IMR-90 (cell line): ENCODE results near the gene BTG4. TPM values are rescaled to one million over a fixed set of nuclear protein-coding genes. Genes with fewer than 3 reads are reported as not detected.
A peak's percentile ranks its signal among the peaks of the same experiment; 100 is the strongest.

ENCODE experiments used
- ATAC-seq: fragments of 200-7000 bp; cut with Tn5 transposase; 2 replicates; pipeline ENCODE4 v1.9.1; 2020; ENCODE audit warnings: low read depth, mild to moderate bottlenecking, moderate library complexity
- BruUV-seq: library from RNA; stranded (reverse); fragments of 400-500 nt; replicated peaks from 2 replicates; lab custom pipeline; 2021; lab: Mats Ljungman, UMichigan
- CTCF ChIA-PET: fragments of 300-600 bp; formaldehyde crosslinking; extraction: SDS; loops from one replicate; lab custom pipeline; 2021; ENCODE audit warnings: antibody characterized with exemption; lab: Yijun Ruan, JAX
- POLR2A ChIA-PET: fragments of 300-600 bp; sonication (Branson Sonifier 250); formaldehyde crosslinking; loops from one replicate; lab custom pipeline; 2022; ENCODE audit warnings: antibody characterized with exemption; ENCODE audit not compliant: unreplicated experiment; lab: Charles Lee
- DNase-seq: peaks from one replicate; pipeline ENCODE4 v3.0.0; 2013
- H2AFZ ChIP-seq: replicated peaks from 2 replicates; pipeline ENCODE3; 2013; ENCODE audit warnings: low read length, mild to moderate bottlenecking; ENCODE audit not compliant: poor library complexity
- H2AK5ac ChIP-seq: 2 replicates; pipeline ENCODE4 v1.6.1; 2013; ENCODE audit warnings: low read depth, low read length, inconsistent platforms
- H2AK9ac ChIP-seq: replicated peaks from 2 replicates; pipeline ENCODE3; 2013; ENCODE audit warnings: mild to moderate bottlenecking, low read depth, low read length, moderate library complexity; ENCODE audit not compliant: poor library complexity
- H2BK120ac ChIP-seq: 2 replicates; pipeline ENCODE4 v1.6.1; 2013; ENCODE audit warnings: low read depth, low read length, inconsistent platforms
- H2BK15ac ChIP-seq: 3 replicates; pipeline ENCODE4 v1.6.1; 2013; ENCODE audit warnings: low read depth, low read length, inconsistent platforms
- H2BK20ac ChIP-seq: 2 replicates; pipeline ENCODE4 v1.6.1; 2013; ENCODE audit warnings: low read depth, mild to moderate bottlenecking, inconsistent platforms, low read length, moderate library complexity
- H2BK5ac ChIP-seq: 2 replicates; pipeline ENCODE4 v1.6.1; 2013; ENCODE audit warnings: mild to moderate bottlenecking, low read depth, low read length, inconsistent platforms; ENCODE audit not compliant: poor library complexity, severe bottlenecking
- H3K14ac ChIP-seq: replicated peaks from 2 replicates; pipeline ENCODE4 v1.6.1; 2013; ENCODE audit warnings: low read depth, low read length, inconsistent platforms
- H3K18ac ChIP-seq: 2 replicates; pipeline ENCODE4 v1.6.1; 2013; ENCODE audit warnings: low read depth, low read length, control low read depth
- H3K23ac ChIP-seq: 2 replicates; pipeline ENCODE4 v1.6.1; 2013; ENCODE audit warnings: low read depth, low read length, inconsistent platforms
- H3K27ac ChIP-seq: 2 replicates; pipeline ENCODE4 v1.5.1; 2013; ENCODE audit warnings: mild to moderate bottlenecking, control low read depth, low read length; ENCODE audit not compliant: insufficient read depth
- H3K27me3 ChIP-seq: 2 replicates; pipeline ENCODE4 v1.6.1; 2013; ENCODE audit warnings: low read length; ENCODE audit not compliant: control insufficient read depth, insufficient read depth
- H3K36me3 ChIP-seq: 2 replicates; pipeline ENCODE4 v1.6.1; 2013; ENCODE audit warnings: low read length, mixed read lengths; ENCODE audit not compliant: control insufficient read depth, insufficient read depth
- H3K4ac ChIP-seq: 2 replicates; pipeline ENCODE4 v1.6.1; 2013; ENCODE audit warnings: low read depth, low read length, inconsistent platforms
- H3K4me1 ChIP-seq: 2 replicates; pipeline ENCODE4 v1.6.1; 2013; ENCODE audit warnings: low read length, mixed read lengths; ENCODE audit not compliant: control insufficient read depth, insufficient read depth
- H3K4me2 ChIP-seq: 2 replicates; pipeline ENCODE4 v1.6.1; 2013; ENCODE audit warnings: low read depth, mild to moderate bottlenecking, control low read depth, low read length, moderate library complexity
- H3K4me3 ChIP-seq: 2 replicates; pipeline ENCODE4 v1.5.1; 2013; ENCODE audit warnings: low read depth, mild to moderate bottlenecking, control low read depth, low read length, moderate library complexity; ENCODE audit not compliant: insufficient read depth
- H3K56ac ChIP-seq: 2 replicates; pipeline ENCODE4 v1.6.1; 2013; ENCODE audit warnings: low read length, inconsistent platforms; ENCODE audit not compliant: insufficient read depth; ENCODE audit errors: extremely low read depth
- H3K79me1 ChIP-seq, 2 experiments: 2 replicates each; pipeline ENCODE4 v1.6.1; 2013; ENCODE audit warnings: low read length in 2 of 2, inconsistent platforms in 1 of 2, low read depth in 1 of 2
- H3K9ac ChIP-seq: 2 replicates; pipeline ENCODE4 v1.6.1; 2013; ENCODE audit warnings: low read depth, low read length, control low read depth
- H3K9me1 ChIP-seq: 2 replicates; pipeline ENCODE4 v1.6.1; 2013; ENCODE audit warnings: low read length, inconsistent platforms; ENCODE audit not compliant: insufficient read depth
- H3K9me3 ChIP-seq: 2 replicates; pipeline ENCODE4 v1.6.1; 2013; ENCODE audit warnings: low read length; ENCODE audit not compliant: control insufficient read depth, insufficient read depth
- H4K20me1 ChIP-seq: 2 replicates; pipeline ENCODE4 v1.6.1; 2013; ENCODE audit warnings: low read length, inconsistent platforms; ENCODE audit not compliant: insufficient read depth
- H4K5ac ChIP-seq: 2 replicates; pipeline ENCODE4 v1.6.1; 2013; ENCODE audit warnings: mild to moderate bottlenecking, low read depth, low read length, control low read depth
- H4K8ac ChIP-seq, 2 experiments: 2 replicates each; pipeline ENCODE4 v1.6.1; 2013; ENCODE audit warnings: low read depth in 2 of 2, low read length in 2 of 2, control low read depth in 1 of 2, inconsistent platforms in 1 of 2
- H4K91ac ChIP-seq: 2 replicates; pipeline ENCODE4 v1.6.1; 2013; ENCODE audit warnings: low read depth, low read length, inconsistent platforms; ENCODE audit not compliant: insufficient read depth
- BHLHE40 ChIP-seq: fragments of 150-350 bp; IDR thresholded peaks from 2 replicates; pipeline ENCODE4 v1.6.1; 2016; ENCODE audit warnings: mild to moderate bottlenecking, low read depth, low read length
- FOS ChIP-seq: fragments of 150-350 bp; IDR thresholded peaks from 2 replicates; pipeline ENCODE4 v1.6.1; 2016; ENCODE audit warnings: low read depth, low read length
- MAZ ChIP-seq: IDR thresholded peaks from 2 replicates; pipeline ENCODE4 v1.6.1; 2012; ENCODE audit warnings: low read depth, mild to moderate bottlenecking, low read length, improper control_type of control experiment, moderate library complexity, borderline replicate concordance
- MXI1 ChIP-seq: IDR thresholded peaks from 2 replicates; pipeline ENCODE4 v1.6.1; 2012; ENCODE audit warnings: low read depth, mild to moderate bottlenecking, low read length, moderate library complexity, borderline replicate concordance
- RCOR1 ChIP-seq: IDR thresholded peaks from 2 replicates; pipeline ENCODE4 v1.6.1; 2012; ENCODE audit warnings: mild to moderate bottlenecking, low read length, improper control_type of control experiment; ENCODE audit not compliant: insufficient replicate concordance
- WGBS, 2 experiments: methylation state at CpG; one replicate each; pipeline versions ENCODE4 v1.1.5 to v1.1.7; 2013; ENCODE audit warnings: missing lambda C conversion rate in 2 of 2; ENCODE audit not compliant: insufficient read length in 1 of 2; ENCODE audit errors: extremely low coverage in 2 of 2; 5-methylcytosine and 5-hydroxymethylcytosine counted together
- dilution Hi-C: fragments of 300-500 bp; cut with HindIII; formaldehyde crosslinking; loops from one replicate; pipeline ENCODE4 v1.14.3; 2018; ENCODE audit warnings: low sequenced_read_pairs; ENCODE audit not compliant: unreplicated experiment
- in situ Hi-C: fragments of 300-500 bp; cut with MboI; formaldehyde crosslinking; loops from 3 replicates; pipeline ENCODE4 v1.14.3; 2019; ENCODE audit warnings: low sequenced_read_pairs, inconsistent platforms, mixed read lengths
- intact Hi-C: fragments of 100-400 bp; cut with micrococcal nuclease; formaldehyde crosslinking; loops from 2 replicates; pipeline ENCODE4 v1.10.0; 2022
- polyA plus RNA-seq, 3 experiments: library from polyadenylated mRNA; depleted of rRNA; stranded (reverse); fragments of >200 nt; gene quantifications; 2 replicates each; pipeline ENCODE4 v1.2.3, GENCODE V29; 2012; ENCODE audit warnings: low replicate concordance in 1 of 3
- total RNA-seq: library from RNA; depleted of rRNA; stranded (reverse); fragments of >200 nt; gene quantifications from 2 replicates; pipeline ENCODE4 v1.2.3, GENCODE V29; 2012
- TF ChIP-seq, protein P1 (sequence below): fragments of 150-350 bp; IDR thresholded peaks from 2 replicates; pipeline ENCODE4 v1.6.1; 2016; ENCODE audit warnings: low read depth, mild to moderate bottlenecking, low read length, moderate library complexity, borderline replicate concordance
- TF ChIP-seq, protein P2 (sequence below): conservative IDR thresholded peaks from 2 replicates; pipeline ENCODE4 v1.5.1; 2012; ENCODE audit warnings: mild to moderate bottlenecking, low read depth, low read length, improper control_type of control experiment

Gene BTG4
- total and polyA plus RNA-seq, 2 of the 4 experiments (the other 2 are of a cell fraction), result not detected

DNA sequence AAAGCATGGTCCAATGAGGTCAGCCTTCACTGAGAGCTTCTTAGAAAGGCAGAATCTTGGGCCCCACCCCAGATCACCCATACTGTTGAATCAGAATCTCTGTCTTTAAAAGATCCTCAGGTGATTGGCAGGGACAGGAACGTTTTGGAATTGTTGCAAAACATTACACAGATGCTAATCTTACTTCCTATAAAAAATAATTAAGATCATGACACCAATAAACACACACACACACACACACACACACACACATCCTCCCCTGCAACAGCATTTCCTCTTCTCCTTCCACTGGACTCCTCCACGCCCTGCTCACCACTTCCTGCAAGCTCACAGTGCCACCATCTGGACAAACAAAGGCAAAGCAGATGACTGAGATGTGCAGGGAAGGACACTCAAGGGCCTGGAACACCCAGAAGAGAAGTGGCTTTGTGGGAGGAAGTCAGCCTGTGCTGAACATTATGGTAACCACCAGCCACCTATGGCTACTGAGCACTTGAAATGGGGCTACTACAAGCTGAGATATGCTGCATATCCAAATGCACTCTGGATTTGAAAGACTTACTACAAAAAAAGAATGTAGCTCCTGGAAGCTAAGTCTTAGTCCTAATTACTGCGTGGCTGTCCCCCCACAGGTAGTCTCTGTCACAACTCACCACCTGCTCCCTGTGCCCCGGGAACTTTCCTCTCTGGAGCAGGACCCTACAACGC is 65.6 kb downstream of the BTG4 start (continued):
- TF ChIP-seq, protein P1, sequence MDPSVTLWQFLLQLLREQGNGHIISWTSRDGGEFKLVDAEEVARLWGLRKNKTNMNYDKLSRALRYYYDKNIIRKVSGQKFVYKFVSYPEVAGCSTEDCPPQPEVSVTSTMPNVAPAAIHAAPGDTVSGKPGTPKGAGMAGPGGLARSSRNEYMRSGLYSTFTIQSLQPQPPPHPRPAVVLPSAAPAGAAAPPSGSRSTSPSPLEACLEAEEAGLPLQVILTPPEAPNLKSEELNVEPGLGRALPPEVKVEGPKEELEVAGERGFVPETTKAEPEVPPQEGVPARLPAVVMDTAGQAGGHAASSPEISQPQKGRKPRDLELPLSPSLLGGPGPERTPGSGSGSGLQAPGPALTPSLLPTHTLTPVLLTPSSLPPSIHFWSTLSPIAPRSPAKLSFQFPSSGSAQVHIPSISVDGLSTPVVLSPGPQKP, result no peak
- TF ChIP-seq FOS, result no peak

DNA sequence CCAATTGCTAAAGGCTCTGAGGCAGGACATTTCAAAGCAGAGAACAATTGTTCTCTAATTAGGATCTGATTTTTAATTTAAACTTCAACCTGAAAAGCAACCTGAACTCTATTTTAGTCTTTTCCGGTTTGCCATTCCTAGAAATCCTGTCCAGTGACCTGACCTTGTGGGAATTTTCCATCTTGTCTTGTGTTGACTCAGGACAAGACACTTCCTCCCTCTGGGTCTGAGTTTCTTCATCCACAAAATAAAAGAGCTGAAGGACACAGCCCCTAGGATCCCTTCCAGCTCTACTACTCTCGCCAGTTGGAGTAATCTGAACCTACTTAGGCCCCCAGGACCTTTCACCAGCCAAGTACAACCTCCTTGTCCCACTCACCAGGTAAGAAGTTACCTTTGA is 66.6 kb downstream of the BTG4 start:
- Histone ChIP-seq H3K4me1 (peaks cover 5% of the 10 kb centered on the region), H2BK120ac (peak overlapping the region; percentile 14; the same call in 1 of the 2 replicates), H3K79me1 (no peaks in the 10 kb centered on the region), H2AFZ (no peak overlapping the region), H4K8ac (no peak overlapping the region), H3K9me3 (no peaks in the 10 kb centered on the region), H3K27me3 (no peaks in the 10 kb centered on the region; the same call in 1 of the 2 replicates), H2AK5ac (no peak overlapping the region), H3K23ac (no peak overlapping the region), H3K14ac (no peak overlapping the region), H4K20me1 (no peaks in the 10 kb centered on the region), H4K91ac (no peak overlapping the region), H3K4me3 (no peak overlapping the region), H2BK15ac (peak overlapping the region; percentile 3; the same call in 1 of the 3 replicates), H3K36me3 (no peaks in the 10 kb centered on the region), H3K27ac (no peak overlapping the region), H3K9me1 (peaks cover 3% of the 10 kb centered on the region; the same call in 1 of the 2 replicates), H2BK20ac (peak overlapping the region; percentile 10; the same call in 1 of the 2 replicates), H4K5ac (no peak overlapping the region), H3K4me2 (no peak overlapping the region), H3K18ac (no peak overlapping the region), H3K56ac (no peak overlapping the region), H3K9ac (no peak overlapping the region), H3K4ac (peak overlapping the region; percentile 19; the same call in 1 of the 2 replicates), H2AK9ac (peak overlapping the region; percentile 60), H2BK5ac (no peak overlapping the region)
- intact Hi-C loops (loop anchor here (5.0 to 10.0 kb wide), 4 partner anchors 208 to 1241 kb away; no protein-coding TSS in a partner anchor), in situ Hi-C loops (loop anchor here (5.0 to 25.0 kb wide), 3 partner anchors 163 to 1233 kb away; no protein-coding TSS in a partner anchor), dilution Hi-C loops (no loop called here)
- ATAC-seq (no peak), DNase-seq (peak; percentile 24)
- WGBS, 2 experiments, result 78% methylated on average over 1 of the region's 2 CpGs; no CpG with 5 or more reads in 1 of the 2 experiments
- BruUV-seq, result no TSS peak
- TF ChIP-seq MAZ (no peak), RCOR1 (no peak), BHLHE40 (no peak), MXI1 (no peak)
- TF ChIP-seq, protein P2, sequence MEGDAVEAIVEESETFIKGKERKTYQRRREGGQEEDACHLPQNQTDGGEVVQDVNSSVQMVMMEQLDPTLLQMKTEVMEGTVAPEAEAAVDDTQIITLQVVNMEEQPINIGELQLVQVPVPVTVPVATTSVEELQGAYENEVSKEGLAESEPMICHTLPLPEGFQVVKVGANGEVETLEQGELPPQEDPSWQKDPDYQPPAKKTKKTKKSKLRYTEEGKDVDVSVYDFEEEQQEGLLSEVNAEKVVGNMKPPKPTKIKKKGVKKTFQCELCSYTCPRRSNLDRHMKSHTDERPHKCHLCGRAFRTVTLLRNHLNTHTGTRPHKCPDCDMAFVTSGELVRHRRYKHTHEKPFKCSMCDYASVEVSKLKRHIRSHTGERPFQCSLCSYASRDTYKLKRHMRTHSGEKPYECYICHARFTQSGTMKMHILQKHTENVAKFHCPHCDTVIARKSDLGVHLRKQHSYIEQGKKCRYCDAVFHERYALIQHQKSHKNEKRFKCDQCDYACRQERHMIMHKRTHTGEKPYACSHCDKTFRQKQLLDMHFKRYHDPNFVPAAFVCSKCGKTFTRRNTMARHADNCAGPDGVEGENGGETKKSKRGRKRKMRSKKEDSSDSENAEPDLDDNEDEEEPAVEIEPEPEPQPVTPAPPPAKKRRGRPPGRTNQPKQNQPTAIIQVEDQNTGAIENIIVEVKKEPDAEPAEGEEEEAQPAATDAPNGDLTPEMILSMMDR, result no peak
- CTCF ChIA-PET, result interaction anchor here (0.5 to 2.3 kb wide), 4 partner anchors 9 to 1534 kb away, joined by 3 to 7 read pairs (median 4); no protein-coding TSS in a partner anchor
- POLR2A ChIA-PET, result no interaction called here
